ENCODE results near the gene TSPOAP1.

Gene TSPOAP1

DNA sequence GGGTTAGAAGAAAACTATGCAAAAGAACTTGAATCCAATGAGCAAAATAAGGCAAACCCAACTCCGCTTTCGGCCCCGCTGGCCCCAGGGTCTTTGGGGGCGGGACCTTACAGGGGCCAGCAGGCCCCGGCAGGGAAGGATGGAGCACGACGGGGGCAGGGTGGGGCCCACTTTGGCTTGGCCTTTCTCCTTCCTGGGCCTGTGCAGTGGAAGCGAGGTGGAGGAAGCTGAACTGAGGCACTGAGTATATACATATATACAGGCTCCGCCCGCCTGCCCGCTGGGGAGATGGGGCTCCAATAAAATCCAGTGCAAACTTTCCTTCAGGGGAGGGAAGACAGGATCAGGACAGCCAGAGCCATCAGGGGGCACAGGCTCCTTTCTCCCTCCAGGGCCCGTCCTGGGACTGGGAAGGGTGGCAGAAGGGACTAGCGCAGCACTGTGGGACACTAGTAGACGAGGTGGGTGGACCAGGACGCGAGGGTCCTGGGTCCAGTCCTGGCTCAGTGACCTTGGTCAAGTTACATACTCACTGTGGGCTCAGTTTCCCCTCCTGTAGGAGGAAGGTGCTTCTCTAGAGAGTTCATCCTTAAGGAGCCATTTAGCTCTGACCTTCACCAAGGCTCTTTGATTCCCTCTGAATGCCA lies 27.0 kb downstream of the TSPOAP1 start:
- no peak for DNase-seq

- no peak for DNase-seq
Observed at GRCh38 chr17:58300336-58300735, 28.3 kb downstream of the TSPOAP1 start.

- DNase-seq: no peak
Observed at GRCh38 chr17:58294034-58294433, 34.6 kb downstream of the TSPOAP1 start.

DNA sequence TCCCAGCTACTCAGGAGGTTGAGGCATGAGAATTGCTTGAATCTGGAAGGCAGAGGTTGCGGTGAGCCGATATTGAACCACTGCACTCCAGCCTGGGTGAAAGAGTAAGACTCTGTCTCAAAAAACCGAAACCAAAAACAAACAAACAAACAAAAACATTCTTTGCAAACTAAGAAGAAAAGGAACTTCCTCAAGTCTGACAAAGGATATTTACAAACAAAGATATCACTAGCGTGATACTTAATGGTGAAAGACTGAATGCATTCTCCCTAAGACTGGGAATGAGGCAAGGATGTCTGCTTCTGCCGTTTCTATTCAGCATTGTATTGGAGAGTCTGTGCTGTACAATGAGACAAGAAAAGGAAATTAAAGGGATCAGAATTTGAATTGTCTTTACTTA lies 37.3 kb downstream of the TSPOAP1 start:
- no peak for DNase-seq

DNA sequence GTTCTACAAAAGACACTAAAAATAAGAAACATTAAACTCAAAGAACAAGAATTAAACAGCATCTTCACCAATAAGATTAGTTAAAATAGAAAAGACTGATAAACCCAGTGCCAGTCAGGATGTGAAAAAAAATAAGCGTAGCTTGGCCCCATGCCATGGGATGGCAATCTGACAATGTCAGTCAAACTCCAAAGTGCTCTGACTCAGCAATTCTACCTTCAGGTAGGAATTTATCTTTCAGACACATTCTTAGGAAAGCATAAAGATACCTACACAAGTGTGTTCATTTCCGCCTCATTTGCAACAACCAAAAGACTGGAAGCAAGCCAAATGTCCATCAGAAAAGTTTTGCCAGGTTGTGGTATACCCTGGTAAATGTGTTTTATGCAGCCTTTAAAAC lies 38.7 kb downstream of the TSPOAP1 start:
- no peak for DNase-seq

DNA sequence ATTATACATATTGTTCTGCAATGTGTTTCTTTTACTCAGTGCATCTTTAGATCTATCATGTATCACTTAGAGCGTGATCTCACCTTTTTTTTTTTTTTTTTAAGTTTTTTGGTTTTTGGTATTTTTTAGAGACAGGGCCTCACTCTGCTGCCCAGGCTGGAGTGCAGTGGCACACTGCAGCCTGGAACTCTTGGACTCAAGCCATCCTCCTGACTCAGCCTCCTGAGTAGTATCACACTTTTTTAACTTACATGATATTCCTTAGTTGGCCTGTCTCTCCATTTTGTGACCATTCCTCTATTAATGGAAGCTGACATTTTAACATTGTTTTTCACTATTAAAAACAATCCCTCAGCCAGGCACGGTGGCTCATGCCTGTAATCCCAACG lies 43.2 kb downstream of the TSPOAP1 start:
- no peak for DNase-seq

DNA sequence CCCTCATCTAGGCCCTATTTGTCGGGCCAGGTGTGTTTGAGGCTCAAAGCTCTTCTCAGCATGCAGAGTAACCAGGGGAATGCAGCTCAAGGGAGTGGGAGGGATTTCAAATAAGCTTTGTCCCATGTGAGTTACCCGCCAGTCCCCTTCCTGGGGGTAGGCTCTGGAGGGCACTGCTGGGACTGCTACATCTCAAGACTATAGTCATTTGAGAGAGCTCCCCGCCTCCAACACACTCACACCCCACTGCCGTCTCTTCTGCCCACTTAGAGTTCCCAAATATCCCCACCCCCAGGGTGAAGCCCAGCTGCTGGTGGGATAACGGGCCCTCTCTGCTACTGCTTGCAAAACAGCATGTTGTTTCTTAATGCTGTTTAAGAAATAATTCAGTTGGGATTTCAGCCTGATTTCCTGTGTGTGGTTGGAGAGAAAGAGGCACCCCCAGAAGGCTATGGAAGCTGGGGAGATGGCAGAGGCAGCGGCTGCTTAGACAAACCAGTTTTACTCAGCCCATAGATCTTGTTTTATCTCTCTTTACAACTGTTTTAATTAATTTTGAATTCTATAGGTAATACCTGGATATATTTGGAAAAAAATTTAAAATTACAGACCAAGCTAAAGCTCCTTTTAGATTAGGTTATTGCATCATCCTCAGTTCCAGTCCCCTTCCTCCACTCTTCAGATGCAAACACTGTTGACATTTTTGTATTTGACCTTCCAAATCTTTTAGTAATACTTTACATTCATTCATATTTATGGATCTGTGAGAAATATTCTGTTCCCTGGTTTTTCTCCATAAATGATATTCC lies 43.8 kb downstream of the TSPOAP1 start:
- DNase-seq: no peak

- no peak for DNase-seq
Observed at GRCh38 chr17:58283674-58284612, 44.7 kb downstream of the TSPOAP1 start.

GRCh38 chr17:58282442-58282841 lies 46.2 kb downstream of the TSPOAP1 start:
- DNase-seq: no peak

GRCh38 chr17:58281511-58282011 lies 47.0 kb downstream of the TSPOAP1 start:
- no peak for DNase-seq

DNA sequence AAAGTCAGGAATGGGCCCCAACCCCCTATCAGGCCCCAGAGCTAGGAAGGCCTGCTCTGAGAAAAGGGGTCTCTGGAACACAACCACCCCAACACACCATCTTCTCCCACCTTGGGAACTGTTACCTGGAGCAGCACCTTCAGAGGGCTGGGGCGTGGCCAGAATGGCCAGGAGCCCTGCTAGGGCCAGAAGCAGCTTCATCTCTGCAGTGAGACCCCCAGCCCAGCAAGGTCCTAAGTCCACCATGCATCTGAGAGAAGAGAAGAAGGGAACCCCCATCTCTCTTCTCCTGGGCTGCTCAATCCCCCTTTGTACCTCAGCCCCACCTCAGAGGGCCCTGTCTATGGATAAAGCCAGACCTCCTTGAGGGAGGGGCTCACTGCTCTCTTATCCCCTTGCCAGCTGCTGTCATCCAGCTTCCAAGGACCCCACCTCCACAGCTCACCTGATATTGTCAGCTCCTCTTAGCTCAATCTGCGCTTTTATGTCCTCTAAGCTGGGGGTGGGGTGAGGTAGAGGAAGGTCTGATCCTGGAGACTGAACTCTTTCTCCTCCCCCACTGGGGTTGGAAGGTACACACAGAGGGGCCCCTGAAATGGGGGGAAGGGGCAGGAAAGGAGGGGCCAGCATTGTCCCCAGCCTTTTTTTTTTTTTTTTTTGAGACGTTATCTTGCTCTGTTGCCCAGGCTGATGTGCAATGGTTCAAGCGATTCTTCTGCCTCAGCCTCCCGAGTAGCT lies 47.9 kb downstream of the TSPOAP1 start, which contains the start of gene MPO:
Gene MPO, minus strand, starts transcription at position 456 of the 738 bp plus-strand sequence. Its CDS starts 177 bp downstream, at position 279.
- no peak for DNase-seq

GRCh38 chr17:58279736-58280479 lies 48.7 kb downstream of the TSPOAP1 start:
- DNase-seq: no peak

DNA sequence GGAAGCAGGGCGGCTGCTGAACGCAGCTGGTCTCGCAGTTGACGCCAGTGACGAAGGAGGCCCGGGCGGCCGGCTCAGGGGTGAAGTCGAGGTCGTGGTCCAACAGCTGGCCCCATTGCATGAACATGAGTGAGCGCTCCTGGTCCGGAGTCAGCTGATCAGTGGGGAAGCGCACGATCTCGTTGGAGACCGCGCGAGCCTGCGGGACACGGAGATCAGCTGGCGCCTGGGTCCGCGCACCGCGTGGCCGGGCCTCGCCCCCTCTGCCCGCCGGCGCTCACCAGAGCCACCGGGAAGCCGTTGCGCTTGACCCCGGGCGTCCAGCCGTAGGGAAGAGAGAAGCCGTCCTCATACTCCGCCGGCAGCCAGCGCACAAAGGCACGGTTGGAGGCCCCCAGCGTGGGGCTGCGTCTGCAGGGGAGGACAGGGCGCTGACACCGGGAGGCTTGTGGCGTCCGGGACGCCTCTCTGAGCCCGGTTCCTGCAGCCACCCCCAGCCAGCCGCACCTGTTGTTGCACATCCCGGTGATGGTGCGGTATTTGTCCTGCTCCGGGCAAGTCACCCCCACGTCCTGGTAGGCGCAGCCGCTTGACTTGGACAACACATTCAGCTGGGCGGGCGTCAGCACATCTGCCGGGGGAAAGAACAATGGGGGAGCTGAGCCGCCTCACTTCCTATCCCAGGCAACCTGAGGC lies 49.4 kb downstream of the TSPOAP1 start:
- DNase-seq: no peak

GRCh38 chr17:58278661-58279015 lies 50.0 kb downstream of the TSPOAP1 start:
- no peak for DNase-seq

- DNase-seq: no peak
Observed at GRCh38 chr17:58277802-58278595, 50.6 kb downstream of the TSPOAP1 start.

- DNase-seq: no peak
Observed at GRCh38 chr17:58277107-58277801, 51.3 kb downstream of the TSPOAP1 start.

- DNase-seq: no peak
Observed at GRCh38 chr17:58276423-58276822, 52.2 kb downstream of the TSPOAP1 start.

DNA sequence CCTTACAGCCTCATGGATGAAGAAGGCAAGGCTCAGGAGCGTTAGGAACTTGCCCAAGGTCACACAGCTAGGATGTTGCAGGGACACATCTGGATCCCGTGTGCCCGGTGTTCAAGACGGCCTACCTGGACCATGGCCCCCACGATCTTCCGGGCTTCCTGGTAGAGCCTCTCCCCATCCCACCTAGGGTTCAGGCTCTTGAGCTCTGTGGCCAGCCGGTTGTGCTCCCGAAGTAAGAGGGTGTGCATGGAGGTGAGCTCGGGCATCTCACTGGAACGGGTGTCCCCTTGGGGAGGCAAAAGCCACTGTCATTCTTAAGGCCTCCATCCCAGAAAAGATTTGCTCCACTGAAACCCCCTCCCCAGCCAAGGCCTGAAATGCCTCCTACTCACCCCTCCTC lies 53.2 kb downstream of the TSPOAP1 start:
- no peak for DNase-seq

DNA sequence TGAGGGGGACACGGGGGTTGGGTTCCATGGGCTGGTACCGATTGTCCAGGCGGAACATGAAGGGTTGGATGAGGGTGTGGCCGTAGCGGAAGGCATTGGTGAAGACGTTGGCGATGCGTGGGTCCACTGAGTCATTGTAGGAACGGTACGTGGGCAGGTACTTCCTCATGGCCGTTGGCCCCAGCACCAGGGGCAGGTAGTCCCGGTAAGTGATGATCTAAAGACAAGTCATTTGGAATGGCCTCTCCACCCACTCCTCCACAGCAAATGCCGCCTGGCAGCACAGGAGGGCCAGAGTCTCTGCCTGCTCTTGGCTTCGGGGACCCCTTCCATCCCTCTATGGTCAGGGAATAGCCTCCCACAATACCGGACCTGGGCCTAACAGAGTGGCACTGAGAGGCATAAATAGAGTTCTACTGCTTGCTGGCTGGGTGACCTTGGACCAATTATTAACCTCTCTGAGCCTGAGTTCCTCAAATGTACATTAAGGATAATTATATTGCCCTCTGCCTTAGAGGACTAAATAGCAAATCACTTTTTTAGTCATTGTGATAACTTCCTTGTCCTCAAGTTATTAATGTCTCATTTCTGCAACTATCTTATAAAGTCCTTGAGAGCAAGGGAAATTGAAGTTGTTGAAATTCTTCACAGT lies 55.0 kb downstream of the TSPOAP1 start:
- DNase-seq: no peak

All from activated CD8-positive, alpha-beta memory T cell treated with anti-CD3 and anti-CD28 coated beads, Interleukin-2, amount 50 U/mL, for 4 hours (primary cell).